Neural progenitor cell (in vitro differentiated cells): Measurements from ENCODE around the gene AIPL1. TPM values are rescaled to one million over a fixed set of nuclear protein-coding genes. Genes with fewer than 3 reads are reported as not detected.
A peak's percentile ranks its signal among the peaks of the same experiment; 100 is the strongest.

Experiments
- DNase-seq: peaks from one replicate; pipeline ENCODE4 v3.0.0-alpha.2; 2016; ENCODE audit warnings: low spot score
- H2AFZ ChIP-seq: fragments of 200-600 bp; sonication (generic); replicated peaks from 2 replicates; pipeline ENCODE4 v1.6.1; 2016; ENCODE audit warnings: antibody characterized with exemption
- H3F3A ChIP-seq: fragments of 200-600 bp; sonication (generic); 2 replicates; pipeline ENCODE4 v1.6.1; 2016; ENCODE audit warnings: antibody characterized with exemption, low read depth
- H3K27ac ChIP-seq: fragments of 200-600 bp; sonication (generic); 2 replicates; pipeline ENCODE4 v1.5.1; 2016; ENCODE audit warnings: mild to moderate bottlenecking
- H3K27me3 ChIP-seq: fragments of 200-600 bp; sonication (generic); 2 replicates; pipeline ENCODE4 v1.6.1; 2016; ENCODE audit warnings: mild to moderate bottlenecking, moderate library complexity
- H3K36me3 ChIP-seq: fragments of 200-600 bp; sonication (generic); 2 replicates; pipeline ENCODE4 v1.5.1; 2016
- H3K4me1 ChIP-seq: fragments of 200-600 bp; sonication (generic); 2 replicates; pipeline ENCODE4 v1.6.1; 2016; ENCODE audit warnings: mixed run types
- H3K4me2 ChIP-seq: fragments of 200-600 bp; sonication (generic); 2 replicates; pipeline ENCODE4 v1.6.1; 2016
- H3K4me3 ChIP-seq: fragments of 200-600 bp; sonication (generic); 2 replicates; pipeline ENCODE4 v1.5.1; 2016
- H3K79me2 ChIP-seq: fragments of 200-600 bp; sonication (generic); 2 replicates; pipeline ENCODE4 v1.6.1; 2016; ENCODE audit warnings: low read depth
- H3K9ac ChIP-seq: fragments of 200-600 bp; sonication (generic); 2 replicates; pipeline ENCODE4 v1.6.1; 2016
- H3K9me3 ChIP-seq: fragments of 200-600 bp; sonication (generic); 2 replicates; pipeline ENCODE4 v1.5.1; 2016; ENCODE audit warnings: low read depth
- H4K20me1 ChIP-seq: fragments of 200-600 bp; sonication (generic); 2 replicates; pipeline ENCODE4 v1.6.1; 2016; ENCODE audit warnings: low read depth
- H3K27ac Mint-ChIP-seq: 3 replicates; pipeline ENCODE4 v1.8.0; 2021; ENCODE audit warnings: mixed read lengths
- H3K27me3 Mint-ChIP-seq: 2 replicates; pipeline ENCODE4 v1.8.0; 2022; ENCODE audit warnings: low read depth, mild to moderate bottlenecking, inconsistent platforms, moderate library complexity, mixed read lengths; ENCODE audit not compliant: insufficient read depth
- H3K36me3 Mint-ChIP-seq: 3 replicates; pipeline ENCODE4 v1.8.0; 2021; ENCODE audit warnings: mixed read lengths
- H3K4me1 Mint-ChIP-seq: 3 replicates; pipeline ENCODE4 v1.8.0; 2021; ENCODE audit warnings: mixed read lengths
- H3K4me3 Mint-ChIP-seq: 3 replicates; pipeline ENCODE4 v1.8.0; 2021; ENCODE audit warnings: mild to moderate bottlenecking, moderate library complexity, mixed read lengths
- H3K9me3 Mint-ChIP-seq: 3 replicates; pipeline ENCODE4 v1.8.0; 2020; ENCODE audit warnings: mixed read lengths
- CTCF ChIP-seq: fragments of 200-600 bp; sonication (generic); IDR thresholded peaks from 2 replicates; pipeline ENCODE4 v1.5.1; 2017; ENCODE audit warnings: antibody characterized with exemption, mild to moderate bottlenecking
- EZH2 ChIP-seq: fragments of 200-600 bp; sonication (generic); IDR thresholded peaks from 2 replicates; pipeline ENCODE4 v1.6.1; 2017; ENCODE audit warnings: antibody characterized with exemption, mild to moderate bottlenecking, moderate library complexity
- EZH2phosphoT487 ChIP-seq: fragments of 200-600 bp; sonication (generic); IDR thresholded peaks from 2 replicates; pipeline ENCODE4 v1.6.1; 2017; ENCODE audit warnings: antibody characterized with exemption
- total RNA-seq: library from RNA; depleted of rRNA; stranded (reverse); fragments of >200 nt; gene quantifications from 2 replicates; pipeline ENCODE4 v1.2.3, GENCODE V29; 2015; ENCODE audit warnings: low replicate concordance

Gene AIPL1
- total RNA-seq, 1 donor from 2014 or later, result 0.37 TPM

- no peaks in the 10 kb centered on the region for H4K20me1 ChIP-seq
- H3K9ac ChIP-seq, result peak overlapping the region; percentile 2
- H3K79me2 ChIP-seq, result no peaks in the 10 kb centered on the region
- no peak for TF ChIP-seq CTCF
- no peak for TF ChIP-seq EZH2phosphoT487
- no peak for TF ChIP-seq EZH2
- H3K36me3 ChIP-seq, result no peaks in the 10 kb centered on the region
- peak overlapping the region; percentile 64 for H3K4me2 ChIP-seq
- no peak overlapping the region for H3K4me3 ChIP-seq
- peak; percentile 37 for DNase-seq
- Mint-ChIP-seq H3K36me3 (no peaks in the 10 kb centered on the region), H3K4me3 (no peak overlapping the region), H3K9me3 (no peaks in the 10 kb centered on the region), H3K27me3 (peaks cover 6% of the 10 kb centered on the region), H3K27ac (no peak overlapping the region), H3K4me1 (peaks cover 23% of the 10 kb centered on the region)
- H3F3A ChIP-seq, result peaks cover 14% of the 10 kb centered on the region
- peak overlapping the region; percentile 76 for H2AFZ ChIP-seq
- H3K27me3 ChIP-seq, result no peaks in the 10 kb centered on the region
- H3K4me1 ChIP-seq, result peaks cover 21% of the 10 kb centered on the region
- H3K27ac ChIP-seq, result peak overlapping the region; percentile 67
- no peaks in the 10 kb centered on the region for H3K9me3 ChIP-seq
Observed at GRCh38 chr17:6480303-6480675, 45.4 kb upstream of the AIPL1 start.

- Histone ChIP-seq H3K4me1 (peaks cover 26% of the 10 kb centered on the region), H3F3A (peaks cover 14% of the 10 kb centered on the region), H3K27me3 (no peaks in the 10 kb centered on the region), H3K36me3 (no peaks in the 10 kb centered on the region), H4K20me1 (no peaks in the 10 kb centered on the region), H3K4me2 (peak overlapping the region; percentile 64), H2AFZ (peak overlapping the region; percentile 76), H3K27ac (peak overlapping the region; percentile 67), H3K9ac (peak overlapping the region; percentile 2), H3K79me2 (no peaks in the 10 kb centered on the region), H3K4me3 (no peak overlapping the region), H3K9me3 (no peaks in the 10 kb centered on the region)
- H3K9me3 Mint-ChIP-seq, result no peaks in the 10 kb centered on the region
- no peak overlapping the region for H3K4me3 Mint-ChIP-seq
- DNase-seq, result peak; percentile 52
- H3K27ac Mint-ChIP-seq, result no peak overlapping the region
- no peak for TF ChIP-seq EZH2phosphoT487
- no peak for TF ChIP-seq CTCF
- no peak for TF ChIP-seq EZH2
- H3K4me1 Mint-ChIP-seq, result peaks cover 28% of the 10 kb centered on the region
- H3K27me3 Mint-ChIP-seq, result peaks cover 6% of the 10 kb centered on the region
- no peaks in the 10 kb centered on the region for H3K36me3 Mint-ChIP-seq
Observed at GRCh38 chr17:6479622-6480302, 44.8 kb upstream of the AIPL1 start.

GRCh38 chr17:6478486-6478885, 43.6 kb upstream of the AIPL1 start:
- no peaks in the 10 kb centered on the region for H3K36me3 Mint-ChIP-seq
- Histone ChIP-seq H3K36me3 (no peaks in the 10 kb centered on the region), H3F3A (peaks cover 14% of the 10 kb centered on the region), H3K27ac (no peak overlapping the region), H3K9ac (no peak overlapping the region), H3K4me1 (peaks cover 31% of the 10 kb centered on the region), H3K27me3 (no peaks in the 10 kb centered on the region), H4K20me1 (no peaks in the 10 kb centered on the region), H3K4me3 (no peak overlapping the region), H3K4me2 (no peak overlapping the region), H3K79me2 (no peaks in the 10 kb centered on the region), H2AFZ (no peak overlapping the region), H3K9me3 (no peaks in the 10 kb centered on the region)
- H3K27ac Mint-ChIP-seq, result no peak overlapping the region
- peaks cover 30% of the 10 kb centered on the region for H3K4me1 Mint-ChIP-seq
- peaks cover 6% of the 10 kb centered on the region for H3K27me3 Mint-ChIP-seq
- H3K9me3 Mint-ChIP-seq, result no peaks in the 10 kb centered on the region
- DNase-seq, result no peak
- no peak overlapping the region for H3K4me3 Mint-ChIP-seq
- TF ChIP-seq EZH2phosphoT487 (no peak), EZH2 (no peak), CTCF (no peak)
